ENCODE results near the gene STAU1. TPM values are rescaled to one million over a fixed set of nuclear protein-coding genes. Genes with fewer than 3 reads are reported as not detected.
A peak's percentile ranks its signal among the peaks of the same experiment; 100 is the strongest.
"Not testable (repeated sequence)": the region's sequence is repeated elsewhere in the genome, so short reads cannot be mapped to it uniquely, and the experiment has no call there.

The STAU1 gene
- total RNA-seq, 1 experiment from 2014 or later, result 147 TPM

- no peaks in the 10 kb centered on the region for H3K27me3 Mint-ChIP-seq (ENCODE audit: unreplicated experiment)
- DNase-seq, result no peak
- no peaks in the 10 kb centered on the region for H3K36me3 Mint-ChIP-seq (ENCODE audit: insufficient read depth, unreplicated experiment)
- no peak for TF ChIP-seq CTCF (IDR thresholded peaks at IDR 0.05; ENCODE audit: unreplicated experiment)
- no TSS peak for BruUV-seq (replicated peaks)
- H3K9me3 Mint-ChIP-seq (ENCODE audit: low read depth, unreplicated experiment), result no peaks in the 10 kb centered on the region
- no peak overlapping the region for H3K27ac Mint-ChIP-seq (ENCODE audit: unreplicated experiment)
- intact Hi-C loops (cut with micrococcal nuclease; ENCODE audit: unreplicated experiment), result no loop called here
- CTCF ChIA-PET, result no interaction called here
- no peaks in the 10 kb centered on the region for H3K4me1 Mint-ChIP-seq (ENCODE audit: low read depth, unreplicated experiment)
- H3K4me3 Mint-ChIP-seq (ENCODE audit: low read depth, unreplicated experiment), result no peak overlapping the region
Observed at GRCh38 chr20:49203746-49204145, 15.6 kb upstream of the STAU1 start.

- no peak overlapping the region for H3K27ac Mint-ChIP-seq (ENCODE audit: unreplicated experiment)
- intact Hi-C loops (cut with micrococcal nuclease; ENCODE audit: unreplicated experiment), result no loop called here
- H3K4me1 Mint-ChIP-seq (ENCODE audit: low read depth, unreplicated experiment), result no peaks in the 10 kb centered on the region
- no peaks in the 10 kb centered on the region for H3K36me3 Mint-ChIP-seq (ENCODE audit: insufficient read depth, unreplicated experiment)
- H3K4me3 Mint-ChIP-seq (ENCODE audit: low read depth, unreplicated experiment), result no peak overlapping the region
- CTCF ChIA-PET, result no interaction called here
- H3K27me3 Mint-ChIP-seq (ENCODE audit: unreplicated experiment), result no peaks in the 10 kb centered on the region
- DNase-seq, result no peak
- BruUV-seq (replicated peaks), result no TSS peak
- no peak for TF ChIP-seq CTCF (IDR thresholded peaks at IDR 0.05; ENCODE audit: unreplicated experiment)
- no peaks in the 10 kb centered on the region for H3K9me3 Mint-ChIP-seq (ENCODE audit: low read depth, unreplicated experiment)
Observed at GRCh38 chr20:49203011-49203410, 14.9 kb upstream of the STAU1 start.

GRCh38 chr20:49199729-49200293 is 11.7 kb upstream of the STAU1 start:
- no TSS peak for BruUV-seq (replicated peaks)
- H3K4me1 Mint-ChIP-seq (ENCODE audit: low read depth, unreplicated experiment), result no peaks in the 10 kb centered on the region
- no peaks in the 10 kb centered on the region for H3K9me3 Mint-ChIP-seq (ENCODE audit: low read depth, unreplicated experiment)
- no peak for TF ChIP-seq CTCF (IDR thresholded peaks at IDR 0.05; ENCODE audit: unreplicated experiment)
- no peak overlapping the region for H3K4me3 Mint-ChIP-seq (ENCODE audit: low read depth, unreplicated experiment)
- intact Hi-C loops (cut with micrococcal nuclease; ENCODE audit: unreplicated experiment), result no loop called here
- no peak for DNase-seq
- no peaks in the 10 kb centered on the region for H3K36me3 Mint-ChIP-seq (ENCODE audit: insufficient read depth, unreplicated experiment)
- H3K27me3 Mint-ChIP-seq (ENCODE audit: unreplicated experiment), result no peaks in the 10 kb centered on the region
- CTCF ChIA-PET, result no interaction called here
- no peak overlapping the region for H3K27ac Mint-ChIP-seq (ENCODE audit: unreplicated experiment)

- CTCF ChIA-PET, result interaction anchor here (0.6 kb wide), 1 partner anchor 417 kb away, joined by 3 read pairs; no protein-coding TSS in a partner anchor
- DNase-seq; H3K27ac Mint-ChIP-seq (ENCODE audit: unreplicated experiment); H3K36me3 Mint-ChIP-seq (ENCODE audit: insufficient read depth, unreplicated experiment); intact Hi-C loops (cut with micrococcal nuclease; ENCODE audit: unreplicated experiment); H3K4me3 Mint-ChIP-seq (ENCODE audit: low read depth, unreplicated experiment); H3K9me3 Mint-ChIP-seq (ENCODE audit: low read depth, unreplicated experiment); H3K4me1 Mint-ChIP-seq (ENCODE audit: low read depth, unreplicated experiment); BruUV-seq (replicated peaks): not testable (repeated sequence)
- peaks cover 13% of the 10 kb centered on the region for H3K27me3 Mint-ChIP-seq (ENCODE audit: unreplicated experiment)
Observed at GRCh38 chr20:49192944-49193518, 4.9 kb upstream of the STAU1 start.

- no peaks in the 10 kb centered on the region for H3K9me3 Mint-ChIP-seq (ENCODE audit: low read depth, unreplicated experiment)
- H3K27ac Mint-ChIP-seq (ENCODE audit: unreplicated experiment), result peak overlapping the region; percentile 84
- CTCF ChIA-PET, result interaction anchor here (0.6 to 1.8 kb wide), 7 partner anchors 8 to 141 kb away, joined by 3 to 7 read pairs (median 4); partner anchors contain the start of genes CSE1L and DDX27
- DNase-seq, result peak; percentile 17
- H3K36me3 Mint-ChIP-seq (ENCODE audit: insufficient read depth, unreplicated experiment), result peaks cover 39% of the 10 kb centered on the region
- intact Hi-C loops (cut with micrococcal nuclease; ENCODE audit: unreplicated experiment), result loop anchor here (2.0 kb wide), 2 partner anchors 31 to 55 kb away; partner anchors contain the start of gene DDX27
- H3K27me3 Mint-ChIP-seq (ENCODE audit: unreplicated experiment), result peaks cover 13% of the 10 kb centered on the region
- BruUV-seq (replicated peaks), result TSS peak; percentile 70
- H3K4me3 Mint-ChIP-seq (ENCODE audit: low read depth, unreplicated experiment), result peak overlapping the region; percentile 97
- H3K4me1 Mint-ChIP-seq (ENCODE audit: low read depth, unreplicated experiment), result peaks cover 36% of the 10 kb centered on the region
- TF ChIP-seq CTCF (IDR thresholded peaks at IDR 0.05; ENCODE audit: unreplicated experiment), result no peak
Observed at GRCh38 chr20:49187330-49187850, 744 bp downstream of the STAU1 start.
